ENCODE results near the gene HRK.

The HRK gene

DNA sequence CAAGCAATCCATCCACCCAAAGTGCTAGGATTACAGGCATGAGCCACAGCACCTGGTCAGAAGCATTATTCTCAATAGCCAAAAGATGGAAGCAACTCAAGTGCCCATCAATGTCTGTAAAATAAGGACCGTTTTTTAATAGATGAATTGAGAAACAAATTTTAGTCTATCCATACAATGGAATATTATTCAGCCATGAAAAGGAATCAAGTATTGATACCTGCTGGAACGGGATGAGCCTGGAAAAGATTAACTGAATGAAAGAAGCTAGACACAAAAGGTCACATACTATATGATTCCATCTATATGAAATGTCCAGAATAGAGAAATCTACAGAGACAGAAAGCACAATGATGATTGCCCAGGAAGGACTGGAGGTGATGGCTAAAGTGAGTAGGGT is 20.4 kb upstream of the HRK start:
- in situ Hi-C loops (cut with MboI; ENCODE audit: low sequenced_read_pairs), result no loop called here

DNA sequence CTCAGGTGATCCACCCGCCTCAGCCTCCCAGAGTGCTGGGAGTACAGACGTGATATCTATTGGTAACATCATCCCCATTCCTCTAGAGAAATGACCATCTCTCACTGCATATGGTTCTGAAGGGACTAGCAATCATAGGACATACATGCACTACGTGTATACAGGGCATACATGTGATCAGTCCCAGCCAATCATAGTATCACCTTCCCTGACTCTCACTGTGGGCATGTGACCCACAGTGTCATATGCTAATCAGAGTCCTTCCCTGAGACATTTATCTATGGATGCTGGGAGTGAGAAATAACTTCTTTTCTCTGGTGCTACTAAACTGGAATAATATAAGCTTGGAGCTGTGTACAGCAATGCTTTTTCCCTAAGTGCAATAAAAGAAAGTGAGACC is 17.4 kb upstream of the HRK start:
- in situ Hi-C loops (cut with MboI; ENCODE audit: low sequenced_read_pairs), result no loop called here

DNA sequence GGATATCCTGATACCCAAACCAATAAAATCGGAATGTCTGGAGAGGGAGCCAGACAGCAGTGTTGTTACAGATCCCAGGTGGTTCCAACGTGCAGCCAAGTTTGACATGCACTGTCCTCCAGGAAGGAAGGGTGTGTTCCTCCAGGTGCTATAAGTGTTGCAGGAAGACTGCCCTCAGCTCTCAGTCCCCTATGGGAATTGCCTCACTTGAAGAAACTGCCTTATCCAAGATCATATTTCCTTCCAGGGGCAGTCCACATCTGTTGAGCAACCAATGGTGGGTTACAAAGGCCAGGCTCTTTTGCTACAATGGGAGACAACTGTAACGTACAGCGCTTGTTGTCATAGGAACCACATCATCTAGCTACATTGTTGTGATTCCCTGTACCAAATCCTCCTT is 16.2 kb upstream of the HRK start:
- in situ Hi-C loops (cut with MboI; ENCODE audit: low sequenced_read_pairs), result no loop called here

DNA sequence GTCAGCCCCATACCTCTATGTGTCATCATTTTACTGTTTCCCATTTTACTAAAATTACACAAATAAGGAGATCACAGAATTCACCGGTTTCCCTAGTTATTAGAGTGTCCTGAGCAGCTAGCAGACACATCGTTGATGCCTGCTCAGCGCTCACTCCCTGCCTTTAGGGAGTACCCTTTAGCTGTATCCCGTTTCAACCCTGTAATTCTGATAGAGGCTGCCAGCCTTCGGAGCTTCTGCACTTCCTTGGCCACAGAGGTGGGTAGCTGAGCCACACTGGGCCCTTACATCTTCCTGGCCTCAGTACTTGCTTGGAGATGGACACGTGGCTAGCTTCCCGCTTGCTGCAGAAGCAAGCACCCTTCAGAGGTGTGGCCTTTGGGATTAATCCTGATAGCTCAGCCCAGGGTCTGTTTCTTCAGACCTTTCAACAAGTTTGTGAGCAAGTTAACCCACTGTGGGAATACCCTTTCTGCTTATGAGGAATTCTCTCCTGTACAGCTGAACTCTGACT is 15.2 kb upstream of the HRK start:
- in situ Hi-C loops (cut with MboI; ENCODE audit: low sequenced_read_pairs), result no loop called here

DNA sequence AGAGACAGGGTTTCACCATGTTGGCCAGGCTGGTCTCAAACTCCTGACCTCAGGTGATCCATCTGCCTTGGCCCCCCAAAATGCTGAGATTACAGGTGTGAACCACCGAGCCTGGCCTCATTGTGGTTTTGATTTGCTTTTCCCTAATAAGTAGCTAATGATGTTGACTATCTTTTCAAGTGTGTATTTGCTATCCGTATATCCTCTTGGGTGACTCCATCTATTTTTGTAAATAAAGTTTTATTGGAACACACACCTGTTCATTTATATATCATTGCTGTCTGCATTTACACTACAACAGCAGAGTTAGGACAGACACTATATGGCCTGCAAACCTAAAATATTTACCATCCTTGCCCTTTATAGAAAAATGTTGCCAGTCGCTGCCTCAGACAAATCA is 13.7 kb upstream of the HRK start:
- in situ Hi-C loops (cut with MboI; ENCODE audit: low sequenced_read_pairs), result no loop called here

DNA sequence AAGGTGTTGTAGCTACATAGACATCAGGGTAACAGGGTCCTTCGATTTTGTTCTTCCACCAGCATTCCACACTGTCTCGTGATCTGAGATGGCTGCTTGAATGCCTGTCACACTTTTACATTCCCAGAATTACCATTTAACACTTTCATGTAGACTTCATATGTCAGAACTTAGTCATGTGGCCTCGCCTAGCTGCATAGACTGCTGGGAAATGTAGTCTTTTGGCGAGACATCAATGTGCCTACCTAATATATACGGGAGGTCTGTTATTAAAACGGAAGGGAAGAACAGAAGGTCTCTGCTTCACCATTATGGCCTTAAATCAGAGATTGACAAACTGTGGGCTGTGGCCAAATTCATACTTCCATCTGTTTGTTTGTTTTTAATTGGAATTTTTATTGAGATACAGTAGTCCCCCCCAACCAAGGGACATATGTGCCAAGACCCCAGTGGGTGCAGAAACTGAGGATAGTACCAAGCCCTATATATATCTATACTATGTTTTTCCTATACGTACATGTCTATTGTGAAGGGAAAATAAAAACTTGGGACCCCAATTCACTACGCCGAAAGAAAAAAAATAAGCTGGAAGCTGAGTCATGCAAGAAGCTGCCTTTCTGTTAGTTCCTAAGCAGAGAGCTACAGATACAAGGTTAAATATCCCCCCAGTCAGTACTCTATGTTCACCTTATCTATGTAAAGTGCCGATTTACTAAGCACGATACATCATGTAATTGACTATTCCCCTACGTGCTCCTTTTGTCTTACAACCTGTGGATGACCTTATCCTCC is 11.3 kb upstream of the HRK start:
- in situ Hi-C loops (cut with MboI; ENCODE audit: low sequenced_read_pairs), result no loop called here

GRCh38 chr12:116891019-116891418 is 9.8 kb upstream of the HRK start:
- in situ Hi-C loops (cut with MboI; ENCODE audit: low sequenced_read_pairs), result no loop called here

DNA sequence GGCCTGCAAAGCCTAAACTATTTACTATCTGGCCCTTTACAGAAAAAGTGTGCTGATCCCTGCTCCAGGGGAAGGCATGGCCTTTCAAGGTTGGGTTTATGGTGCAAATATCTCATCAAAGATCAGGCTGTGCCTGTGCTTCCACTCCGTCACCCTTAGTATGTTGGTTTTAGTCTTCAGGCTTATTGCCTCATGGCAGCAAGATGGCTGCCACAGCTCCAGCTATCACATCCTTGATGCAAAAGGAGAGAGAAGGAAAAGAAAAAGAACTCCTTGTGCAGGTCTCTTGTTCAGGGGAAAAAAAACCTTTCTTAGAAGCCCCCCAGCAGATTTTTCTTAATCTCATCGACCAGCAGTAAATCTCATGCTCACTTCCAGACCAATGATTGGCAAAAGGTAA is 9.1 kb upstream of the HRK start:
- in situ Hi-C loops (cut with MboI; ENCODE audit: low sequenced_read_pairs), result no loop called here

DNA sequence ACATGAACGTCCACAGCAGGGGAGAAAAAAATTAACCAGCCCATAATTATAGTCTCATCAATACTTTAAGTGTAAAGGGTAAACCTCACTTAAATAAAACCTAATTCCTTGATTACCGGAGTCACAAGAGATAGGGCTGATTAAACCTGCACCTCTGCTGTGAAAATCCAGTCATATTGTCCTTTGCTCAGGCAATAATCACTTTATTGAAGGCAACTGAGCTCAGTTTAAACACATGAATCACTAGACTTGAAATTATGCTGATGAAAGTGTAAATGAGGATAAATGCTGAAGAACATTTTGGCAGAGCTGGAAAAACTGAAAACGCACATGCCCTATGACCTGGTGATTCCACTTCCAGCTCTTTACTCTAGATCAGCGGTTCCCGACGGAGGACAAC is 6.7 kb upstream of the HRK start:
- in situ Hi-C loops (cut with MboI; ENCODE audit: low sequenced_read_pairs), result no loop called here

DNA sequence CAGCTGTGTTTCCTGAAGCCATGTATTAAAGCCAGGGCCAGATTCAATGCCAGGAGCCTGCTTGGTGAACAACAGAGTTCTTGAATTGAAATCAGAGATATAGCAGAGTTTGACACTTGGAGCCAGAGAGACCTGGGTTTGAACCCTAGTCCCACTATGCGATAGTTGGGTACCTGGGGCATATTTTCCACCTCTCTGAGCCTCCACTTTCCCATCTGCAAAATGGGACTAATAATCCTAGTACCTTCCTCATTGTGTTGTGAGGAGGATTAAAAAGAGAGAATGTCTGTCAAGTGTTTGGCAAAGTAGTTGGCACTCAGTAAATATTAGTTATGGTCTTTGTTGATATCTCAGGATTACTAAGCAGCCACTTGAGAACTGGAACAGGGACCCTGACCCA is 6.0 kb upstream of the HRK start:
- in situ Hi-C loops (cut with MboI; ENCODE audit: low sequenced_read_pairs), result no loop called here

GRCh38 chr12:116885491-116885890 is 4.2 kb upstream of the HRK start:
- in situ Hi-C loops (cut with MboI; ENCODE audit: low sequenced_read_pairs), result no loop called here

DNA sequence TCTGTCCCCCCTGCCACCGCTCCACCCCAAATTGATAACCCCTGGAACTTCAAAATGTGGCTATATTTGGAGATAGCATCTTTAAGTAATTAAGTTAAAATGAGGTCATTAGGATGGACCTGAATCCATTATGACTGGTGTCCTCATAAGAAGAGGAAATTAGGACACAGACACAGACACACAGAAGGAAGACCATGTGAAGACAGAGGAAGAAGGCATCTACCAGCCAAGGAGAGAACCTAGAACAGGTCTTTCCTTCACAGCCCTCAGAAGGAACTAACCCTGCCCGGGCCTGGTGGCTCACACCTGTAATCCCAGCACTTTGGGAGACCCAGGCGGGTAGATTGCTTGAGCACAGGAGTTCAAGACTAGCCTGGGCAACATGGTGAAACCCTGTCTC is 3.6 kb upstream of the HRK start:
- in situ Hi-C loops (cut with MboI; ENCODE audit: low sequenced_read_pairs), result no loop called here

GRCh38 chr12:116882742-116883141 is 1.5 kb upstream of the HRK start:
- in situ Hi-C loops (cut with MboI; ENCODE audit: low sequenced_read_pairs), result no loop called here

DNA sequence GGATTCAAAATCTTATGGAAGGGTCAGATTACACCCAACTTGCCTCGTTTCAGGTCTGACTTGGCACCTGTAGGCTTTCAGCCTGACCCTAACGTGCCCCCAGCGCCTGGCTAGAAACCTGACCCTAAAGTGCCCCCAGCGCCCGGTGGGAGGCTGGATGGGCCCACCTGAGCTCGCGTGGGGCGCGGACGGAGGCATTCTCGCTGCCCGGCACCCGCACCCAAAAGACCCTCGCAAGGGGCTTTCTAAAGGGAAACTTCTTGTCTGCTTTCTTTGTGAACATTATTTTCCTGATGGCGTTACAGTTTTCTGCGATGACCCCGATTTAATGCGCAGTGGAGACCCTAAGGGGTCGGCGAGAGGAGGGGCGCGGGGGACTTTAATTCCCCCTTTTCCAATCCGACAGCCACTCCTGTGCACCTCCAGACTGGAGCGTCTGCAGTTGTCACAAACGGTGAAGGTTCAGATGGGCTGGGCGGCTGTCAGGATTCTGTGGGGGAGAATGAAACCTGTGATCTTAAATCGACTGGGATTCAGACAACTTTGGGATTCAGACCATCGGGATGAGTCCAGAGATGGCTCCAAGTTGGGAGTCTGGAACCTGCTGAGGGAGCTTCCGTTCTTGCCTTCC is 751 bp upstream of the HRK start:
- in situ Hi-C loops (cut with MboI; ENCODE audit: low sequenced_read_pairs), result no loop called here

GRCh38 chr12:116880817-116881324 is 370 bp downstream of the HRK start:
- in situ Hi-C loops (cut with MboI; ENCODE audit: low sequenced_read_pairs), result no loop called here

GRCh38 chr12:116880213-116880816 is 926 bp downstream of the HRK start:
- in situ Hi-C loops (cut with MboI; ENCODE audit: low sequenced_read_pairs), result no loop called here

DNA sequence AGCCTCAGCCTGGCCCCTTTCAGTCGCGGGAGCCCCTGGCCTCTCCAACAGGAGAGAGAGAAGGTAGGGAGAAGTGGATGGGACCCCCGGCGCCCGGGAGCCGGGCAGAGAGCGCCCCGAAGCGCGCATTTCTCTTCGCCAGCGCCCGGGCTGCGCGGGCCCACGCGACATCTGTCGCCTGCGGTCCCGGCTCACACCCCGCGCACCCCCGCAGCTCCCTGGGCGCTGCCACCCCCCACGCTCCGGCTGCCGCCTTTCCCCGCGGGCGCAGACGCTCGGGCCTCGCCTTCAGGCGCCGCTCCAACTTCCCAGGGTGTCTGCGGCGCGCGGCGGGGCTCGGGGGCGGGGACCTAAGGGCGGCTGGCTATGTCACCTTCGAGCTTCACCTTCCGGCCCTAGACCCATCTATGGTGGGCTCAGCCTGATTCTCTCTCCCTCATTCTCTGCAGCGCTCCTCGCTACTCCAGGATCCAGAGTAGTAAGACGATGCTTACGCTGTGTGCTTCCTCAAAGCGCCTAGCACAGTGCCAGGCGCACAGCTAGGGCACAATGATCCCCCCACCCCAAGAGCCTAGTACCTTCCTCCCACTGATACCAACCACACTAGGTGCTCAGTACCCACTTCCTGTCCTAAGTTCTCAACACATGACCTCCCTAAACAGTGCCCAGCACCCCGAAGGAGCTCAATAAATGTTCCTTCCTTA is 1.6 kb downstream of the HRK start:
- in situ Hi-C loops (cut with MboI; ENCODE audit: low sequenced_read_pairs), result no loop called here

GRCh38 chr12:116878567-116879508 is 2.4 kb downstream of the HRK start:
- in situ Hi-C loops (cut with MboI; ENCODE audit: low sequenced_read_pairs), result no loop called here

- in situ Hi-C loops (cut with MboI; ENCODE audit: low sequenced_read_pairs), result no loop called here
These were observed 4.9 kb downstream of the HRK start for GRCh38 chr12:116876151-116876869.

Measured in HL-60/S4 treated with phorbol 12-myristate 13-acetate at 8.2 ng/mL for 4 days and 3 days (cell line).